ENCODE results near the gene BMAL2. TPM values are rescaled to one million over a fixed set of nuclear protein-coding genes. Genes with fewer than 3 reads are reported as not detected.

The BMAL2 gene
- total and polyA plus RNA-seq, 2 of the 13 experiments (the other 11 are each of a cell fraction or from before 2014, with no cell fraction given): 4.8 to 27.4 TPM

DNA sequence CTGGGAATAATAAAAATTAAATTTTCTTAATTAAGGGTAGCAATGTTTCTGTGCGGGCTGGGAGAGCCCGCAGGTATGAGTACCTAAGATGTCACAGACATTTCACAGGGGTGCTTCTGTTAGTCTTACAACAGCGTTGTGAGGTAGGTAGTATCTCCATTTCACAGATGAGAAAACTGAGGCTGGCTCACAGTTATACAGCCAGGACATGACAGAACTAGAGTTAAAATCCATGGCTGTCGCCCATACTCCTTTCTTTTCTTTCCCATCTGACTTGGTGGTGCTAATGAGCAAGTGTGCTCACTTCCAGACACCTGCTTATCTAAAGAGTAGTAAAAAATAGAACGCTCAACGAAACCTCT lies 2.1 kb downstream of the BMAL2 start:
- Histone ChIP-seq H3K4me2 (ENCODE audit: low read depth, low read length) (peak overlapping the region; percentile 93; the same call in 1 of the 2 replicates), H3K4me3 (replicated peaks in 1 of 3; ENCODE audit: insufficient read depth in 1 of 3, low read depth in 2 of 3, low read length in 3 of 3) (no peak overlapping the region), H3K9me3 (ENCODE audit: low read length) (no peaks in the 10 kb centered on the region), H4K20me1 (ENCODE audit: insufficient read depth, low read length) (no peaks in the 10 kb centered on the region; the same call in 1 of the 2 replicates), H3K79me2 (ENCODE audit: insufficient read depth, low read length) (peaks cover 11% of the 10 kb centered on the region), H3K9ac (ENCODE audit: insufficient read depth, low read depth, low read length) (no peak overlapping the region), H3K27ac (ENCODE audit: extremely low read length, insufficient read depth, low read length) (no peak overlapping the region), H2AFZ (ENCODE audit: low read length) (no peak overlapping the region), H3K36me3 (replicated peaks in 1 of 2; ENCODE audit: control insufficient read depth in 1 of 2, insufficient read depth in 2 of 2, low read length in 2 of 2) (no peaks in the 10 kb centered on the region), H3K4me1 (ENCODE audit: insufficient read depth, low read length) (peaks cover 59% of the 10 kb centered on the region), H3K27me3 (ENCODE audit: control insufficient read depth in 1 of 2, insufficient read depth in 2 of 2, low read length in 2 of 2) (no peaks in the 10 kb centered on the region; a peak in 1 of 5 replicates)
- ATAC-seq: no peak
- intact Hi-C loops (cut with micrococcal nuclease; ENCODE audit: unreplicated experiment): loop anchor here (5.0 kb wide), 1 partner anchor 303 kb away; no protein-coding TSS in a partner anchor
- TF ChIP-seq ZBTB7B (CRISPR knock-in tag; IDR thresholded peaks at IDR 0.05): no peak
- peak; percentile 89 for TF ChIP-seq ZNF629 (CRISPR knock-in tag; conservative IDR thresholded peaks at IDR 0.05)
- 80% methylated on average over 6 of the region's 6 CpGs for WGBS (ENCODE audit: low lambda C conversion rate)
- in situ Hi-C loops (cut with HindIII; ENCODE audit: extremely low pct_ligation_motif_present, low pct_unique_long_range_greater_than_20kb): no loop called here
- CTCF ChIA-PET (ENCODE audit: low intra/inter-chr PET ratio, low total read pairs): no interaction called here
- no peak for FAIRE-seq
- BruUV-seq (replicated peaks): no TSS peak
- POLR2A ChIA-PET: no interaction called here
- no peak for DNase-seq (ENCODE audit: low spot score)

DNA sequence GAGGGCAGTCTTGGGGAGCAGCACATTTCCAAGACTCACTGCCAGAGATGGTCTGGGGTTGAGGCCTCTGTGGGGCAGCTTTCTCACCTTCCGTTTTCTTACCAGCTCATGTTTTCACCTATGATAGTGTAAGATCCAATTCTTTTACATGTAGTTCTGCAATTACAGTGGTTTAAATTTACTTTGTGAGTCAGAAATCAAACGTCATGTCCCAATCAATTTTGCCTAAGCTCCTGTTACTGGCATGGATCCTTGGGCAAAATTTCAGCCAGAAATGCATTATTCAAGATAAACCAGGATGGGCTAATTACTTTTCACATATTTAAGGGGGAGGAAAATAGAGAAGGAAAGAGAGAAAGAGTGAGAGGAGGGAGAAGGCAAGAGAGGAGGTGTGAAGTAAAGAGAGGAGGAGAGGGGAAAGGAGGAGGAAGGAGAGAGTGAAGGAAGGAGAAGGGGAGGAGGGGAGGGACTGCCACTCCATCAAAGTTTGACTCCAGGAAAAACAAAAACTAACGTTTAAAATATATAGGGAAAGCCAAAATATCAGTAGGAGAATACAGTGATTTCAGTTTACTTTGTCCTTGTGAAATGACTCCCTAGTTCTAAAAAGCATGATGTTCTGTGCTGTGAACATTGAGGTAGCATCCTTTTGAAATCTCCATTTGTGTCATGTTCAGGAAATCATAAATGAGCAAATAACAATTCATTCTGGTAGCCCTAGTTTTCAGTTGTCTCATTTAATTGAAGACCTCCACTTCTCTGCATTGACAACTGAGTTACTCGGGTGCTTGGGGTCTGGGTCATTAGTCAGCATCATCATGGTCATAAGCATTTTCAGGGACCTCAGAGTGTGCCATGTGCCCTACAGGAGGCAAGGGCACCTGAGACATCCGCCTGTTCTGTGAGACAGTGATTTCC lies 3.0 kb downstream of the BMAL2 start:
- no peak for FAIRE-seq
- intact Hi-C loops (cut with micrococcal nuclease; ENCODE audit: unreplicated experiment): no loop called here
- no peak for TF ChIP-seq ZNF274 (CRISPR knock-in tag; IDR thresholded peaks at IDR 0.05)
- no peak for TF ChIP-seq RNF2 (conservative IDR thresholded peaks at IDR 0.05; ENCODE audit: low read depth)
- TF ChIP-seq PHF5A (CRISPR knock-in tag; IDR thresholded peaks at IDR 0.05; ENCODE audit: low read depth, unreplicated experiment): no peak
- TF ChIP-seq, protein P1, sequence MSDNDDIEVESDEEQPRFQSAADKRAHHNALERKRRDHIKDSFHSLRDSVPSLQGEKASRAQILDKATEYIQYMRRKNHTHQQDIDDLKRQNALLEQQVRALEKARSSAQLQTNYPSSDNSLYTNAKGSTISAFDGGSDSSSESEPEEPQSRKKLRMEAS (IDR thresholded peaks at IDR 0.05): no peak
- TF ChIP-seq, protein P2, sequence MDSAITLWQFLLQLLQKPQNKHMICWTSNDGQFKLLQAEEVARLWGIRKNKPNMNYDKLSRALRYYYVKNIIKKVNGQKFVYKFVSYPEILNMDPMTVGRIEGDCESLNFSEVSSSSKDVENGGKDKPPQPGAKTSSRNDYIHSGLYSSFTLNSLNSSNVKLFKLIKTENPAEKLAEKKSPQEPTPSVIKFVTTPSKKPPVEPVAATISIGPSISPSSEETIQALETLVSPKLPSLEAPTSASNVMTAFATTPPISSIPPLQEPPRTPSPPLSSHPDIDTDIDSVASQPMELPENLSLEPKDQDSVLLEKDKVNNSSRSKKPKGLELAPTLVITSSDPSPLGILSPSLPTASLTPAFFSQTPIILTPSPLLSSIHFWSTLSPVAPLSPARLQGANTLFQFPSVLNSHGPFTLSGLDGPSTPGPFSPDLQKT (CRISPR knock-in tag; IDR thresholded peaks at IDR 0.05; ENCODE audit: borderline replicate concordance): no peak
- TF ChIP-seq SIX4 (CRISPR knock-in tag; IDR thresholded peaks at IDR 0.05): no peak
- no peak for TF ChIP-seq ZNF138 (CRISPR knock-in tag; IDR thresholded peaks at IDR 0.05; ENCODE audit: low read depth)
- TF ChIP-seq, protein P3, sequence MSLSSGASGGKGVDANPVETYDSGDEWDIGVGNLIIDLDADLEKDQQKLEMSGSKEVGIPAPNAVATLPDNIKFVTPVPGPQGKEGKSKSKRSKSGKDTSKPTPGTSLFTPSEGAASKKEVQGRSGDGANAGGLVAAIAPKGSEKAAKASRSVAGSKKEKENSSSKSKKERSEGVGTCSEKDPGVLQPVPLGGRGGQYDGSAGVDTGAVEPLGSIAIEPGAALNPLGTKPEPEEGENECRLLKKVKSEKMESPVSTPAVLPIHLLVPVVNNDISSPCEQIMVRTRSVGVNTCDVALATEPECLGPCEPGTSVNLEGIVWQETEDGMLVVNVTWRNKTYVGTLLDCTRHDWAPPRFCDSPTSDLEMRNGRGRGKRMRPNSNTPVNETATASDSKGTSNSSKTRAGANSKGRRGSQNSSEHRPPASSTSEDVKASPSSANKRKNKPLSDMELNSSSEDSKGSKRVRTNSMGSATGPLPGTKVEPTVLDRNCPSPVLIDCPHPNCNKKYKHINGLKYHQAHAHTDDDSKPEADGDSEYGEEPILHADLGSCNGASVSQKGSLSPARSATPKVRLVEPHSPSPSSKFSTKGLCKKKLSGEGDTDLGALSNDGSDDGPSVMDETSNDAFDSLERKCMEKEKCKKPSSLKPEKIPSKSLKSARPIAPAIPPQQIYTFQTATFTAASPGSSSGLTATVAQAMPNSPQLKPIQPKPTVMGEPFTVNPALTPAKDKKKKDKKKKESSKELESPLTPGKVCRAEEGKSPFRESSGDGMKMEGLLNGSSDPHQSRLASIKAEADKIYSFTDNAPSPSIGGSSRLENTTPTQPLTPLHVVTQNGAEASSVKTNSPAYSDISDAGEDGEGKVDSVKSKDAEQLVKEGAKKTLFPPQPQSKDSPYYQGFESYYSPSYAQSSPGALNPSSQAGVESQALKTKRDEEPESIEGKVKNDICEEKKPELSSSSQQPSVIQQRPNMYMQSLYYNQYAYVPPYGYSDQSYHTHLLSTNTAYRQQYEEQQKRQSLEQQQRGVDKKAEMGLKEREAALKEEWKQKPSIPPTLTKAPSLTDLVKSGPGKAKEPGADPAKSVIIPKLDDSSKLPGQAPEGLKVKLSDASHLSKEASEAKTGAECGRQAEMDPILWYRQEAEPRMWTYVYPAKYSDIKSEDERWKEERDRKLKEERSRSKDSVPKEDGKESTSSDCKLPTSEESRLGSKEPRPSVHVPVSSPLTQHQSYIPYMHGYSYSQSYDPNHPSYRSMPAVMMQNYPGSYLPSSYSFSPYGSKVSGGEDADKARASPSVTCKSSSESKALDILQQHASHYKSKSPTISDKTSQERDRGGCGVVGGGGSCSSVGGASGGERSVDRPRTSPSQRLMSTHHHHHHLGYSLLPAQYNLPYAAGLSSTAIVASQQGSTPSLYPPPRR (CRISPR knock-in tag; IDR thresholded peaks at IDR 0.05; ENCODE audit: borderline replicate concordance): no peak

More for the DNA sequence above, 3.0 kb downstream of the BMAL2 start:
- DNase-seq (ENCODE audit: low spot score): no peak
- no peaks in the 10 kb centered on the region for H3K9me3 ChIP-seq (ENCODE audit: low read length)
- no peak overlapping the region for H3K4me2 ChIP-seq (ENCODE audit: low read depth, low read length)
- H4K20me1 ChIP-seq (ENCODE audit: insufficient read depth, low read length): no peaks in the 10 kb centered on the region; the same call in 1 of the 2 replicates
- H3K36me3 ChIP-seq (replicated peaks in 1 of 2; ENCODE audit: control insufficient read depth in 1 of 2, insufficient read depth in 2 of 2, low read length in 2 of 2): no peaks in the 10 kb centered on the region
- no TSS peak for BruUV-seq (replicated peaks)
- no peak for ATAC-seq
- no peak overlapping the region for H3K4me3 ChIP-seq (replicated peaks in 1 of 3; ENCODE audit: insufficient read depth in 1 of 3, low read depth in 2 of 3, low read length in 3 of 3)
- WGBS (ENCODE audit: low lambda C conversion rate): 84% methylated on average over 5 of the region's 5 CpGs
- no peak overlapping the region for H3K9ac ChIP-seq (ENCODE audit: insufficient read depth, low read depth, low read length)
- no peaks in the 10 kb centered on the region; a peak in 1 of 5 replicates for H3K27me3 ChIP-seq (ENCODE audit: control insufficient read depth in 1 of 2, insufficient read depth in 2 of 2, low read length in 2 of 2)
- POLR2A ChIA-PET: no interaction called here
- H3K79me2 ChIP-seq (ENCODE audit: insufficient read depth, low read length): peaks cover 11% of the 10 kb centered on the region
- H3K4me1 ChIP-seq (ENCODE audit: insufficient read depth, low read length): peaks cover 56% of the 10 kb centered on the region
- no peak overlapping the region for H3K27ac ChIP-seq (ENCODE audit: extremely low read length, insufficient read depth, low read length)
- in situ Hi-C loops (cut with HindIII; ENCODE audit: extremely low pct_ligation_motif_present, low pct_unique_long_range_greater_than_20kb): no loop called here
- CTCF ChIA-PET (ENCODE audit: low intra/inter-chr PET ratio, low total read pairs): no interaction called here
- no peak overlapping the region for H2AFZ ChIP-seq (ENCODE audit: low read length)
